Prostate gland (tissue), 2 donors: Measurements from ENCODE around the gene FIG4.

Experiments used
- CTCF ChIP-seq, 4 experiments: fragments of 200-600 bp in 2 of 4; fragments of 450-650 bp in 2 of 4; sonication (generic) in 2 of 4; IDR thresholded peaks; 1 replicate in 3 of 4; 2 replicates in 1 of 4; pipeline ENCODE4 v1.5.1; 2016 to 2019; ENCODE audit warnings: antibody characterized with exemption in 4 of 4, mild to moderate bottlenecking in 2 of 4, moderate library complexity in 2 of 4
- POLR2A ChIP-seq: fragments of 450-650 bp; IDR thresholded peaks from one replicate; pipeline ENCODE4 v1.6.1; 2016; ENCODE audit warnings: antibody characterized with exemption, mild to moderate bottlenecking
- POLR2AphosphoS5 ChIP-seq: sonication (generic); formaldehyde crosslinking; IDR thresholded peaks from one replicate; pipeline ENCODE4 v1.6.1; 2017; ENCODE audit warnings: antibody characterized with exemption

GRCh38 chr6:109768485-109768884 is 77.4 kb downstream of the FIG4 start:
- TF ChIP-seq CTCF (IDR thresholded peaks at IDR 0.05) (no peak), POLR2A (no peak), POLR2AphosphoS5 (no peak)
